MCF 10A (cell line): ENCODE results near the gene CD248. TPM values are rescaled to one million over a fixed set of nuclear protein-coding genes. Genes with fewer than 3 reads are reported as not detected.

ENCODE experiments used
- BruUV-seq: library from RNA; stranded (reverse); fragments of 400-500 nt; replicated peaks from 2 replicates; lab custom pipeline; 2021; lab: Mats Ljungman, UMichigan
- CTCF ChIA-PET: fragments of 300-600 bp; sonication (Branson Sonifier 250); formaldehyde crosslinking; extraction: SDS; loops from one replicate; lab custom pipeline; 2021; ENCODE audit warnings: antibody characterized with exemption, inconsistent platforms; lab: Yijun Ruan, JAX
- POLR2A ChIA-PET: fragments of 300-600, 350-650 bp; sonication (Branson Sonifier 250); formaldehyde crosslinking; extraction: SDS; loops from one replicate; lab custom pipeline; 2020; ENCODE audit warnings: antibody characterized with exemption, inconsistent platforms; lab: Yijun Ruan, JAX
- DNase-seq: peaks from one replicate; pipeline ENCODE4 v3.0.0-alpha.2; 2018; ENCODE audit not compliant: unreplicated experiment
- H3K27ac Mint-ChIP-seq: one replicate; pipeline ENCODE4 v1.8.0; 2022; ENCODE audit warnings: mild to moderate bottlenecking, low read depth, mixed read lengths; ENCODE audit not compliant: unreplicated experiment
- H3K27me3 Mint-ChIP-seq: one replicate; pipeline ENCODE4 v1.8.0; 2022; ENCODE audit warnings: mixed read lengths; ENCODE audit not compliant: insufficient read depth, unreplicated experiment
- H3K36me3 Mint-ChIP-seq: one replicate; pipeline ENCODE4 v1.8.0; 2022; ENCODE audit warnings: mild to moderate bottlenecking, moderate library complexity, mixed read lengths; ENCODE audit not compliant: insufficient read depth, unreplicated experiment
- H3K4me1 Mint-ChIP-seq: one replicate; pipeline ENCODE4 v1.8.0; 2022; ENCODE audit warnings: mixed read lengths; ENCODE audit not compliant: insufficient read depth, unreplicated experiment
- H3K4me3 Mint-ChIP-seq: one replicate; pipeline ENCODE4 v1.8.0; 2022; ENCODE audit warnings: mild to moderate bottlenecking, moderate library complexity, mixed read lengths; ENCODE audit not compliant: unreplicated experiment
- H3K9me3 Mint-ChIP-seq: one replicate; pipeline ENCODE4 v1.8.0; 2022; ENCODE audit warnings: mixed read lengths; ENCODE audit not compliant: unreplicated experiment
- intact Hi-C: fragments of 100-400 bp; cut with micrococcal nuclease; formaldehyde crosslinking; loops from 2 replicates; pipeline ENCODE4 v1.14.1; 2022
- total RNA-seq: library from RNA; stranded (reverse); gene quantifications from 2 replicates; pipeline ENCODE4 v1.2.3, GENCODE V29; 2022
- TF ChIP-seq, protein P1 (sequence below): fragments of 200-600 bp; IDR thresholded peaks from one replicate; pipeline ENCODE4 v1.8.0; 2022; ENCODE audit warnings: antibody characterized with exemption, mild to moderate bottlenecking; ENCODE audit not compliant: unreplicated experiment

CD248 gene
- total RNA-seq, 1 experiment from 2014 or later: not detected

DNA sequence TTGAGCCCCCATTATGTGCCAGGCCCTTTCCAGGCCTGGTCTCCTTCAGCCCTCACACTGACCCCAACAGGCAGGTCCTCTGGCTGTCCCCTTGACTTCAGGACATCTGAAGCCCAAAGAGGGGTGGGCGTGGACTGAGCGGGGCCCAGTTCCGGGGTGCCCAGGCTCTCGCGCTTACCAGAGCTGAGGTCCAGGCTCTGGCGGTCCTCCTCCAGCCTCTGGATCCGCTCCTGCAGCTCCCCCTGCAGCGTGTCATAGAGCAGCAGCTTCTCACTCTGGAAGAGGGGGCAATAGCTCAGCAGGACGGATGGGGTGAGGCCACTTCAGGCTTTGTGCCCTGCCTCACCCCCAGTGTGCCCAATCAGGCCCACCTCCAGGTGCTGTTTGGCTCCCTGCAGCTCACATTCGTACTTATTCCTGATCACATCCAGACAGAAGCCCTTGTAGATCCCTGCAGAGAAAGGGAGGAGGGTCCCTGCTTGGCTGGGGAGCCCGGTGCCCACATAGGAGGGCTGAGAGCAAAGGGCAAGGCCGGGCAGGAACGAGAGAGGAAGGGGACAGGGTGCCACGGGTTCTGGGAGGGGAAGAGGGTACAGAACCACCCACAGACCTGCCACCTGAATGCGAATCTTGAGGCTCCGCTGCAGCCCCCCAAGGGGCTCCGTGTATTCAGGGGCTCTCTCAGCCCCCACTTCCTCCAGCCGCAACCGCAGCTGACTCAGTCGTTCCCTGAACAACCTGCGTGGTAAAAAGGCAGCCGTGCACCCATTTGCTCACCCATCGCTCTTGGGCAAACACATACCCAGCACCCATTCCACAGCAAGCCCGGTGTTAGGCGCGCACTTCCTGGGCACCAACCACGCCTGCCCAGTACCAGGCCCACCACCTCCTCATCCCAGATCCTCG is 24.0 kb upstream of the CD248 start:
- intact Hi-C loops: no loop called here
- no peak for DNase-seq
- CTCF ChIA-PET: interaction anchor here (0.6 to 2.3 kb wide), 4 partner anchors 15 to 58 kb away, joined by 3 to 7 read pairs (median 3); no protein-coding TSS in a partner anchor
- POLR2A ChIA-PET: no interaction called here
- H3K27me3 Mint-ChIP-seq: no peaks in the 10 kb centered on the region
- peaks cover 51% of the 10 kb centered on the region for H3K4me1 Mint-ChIP-seq
- H3K9me3 Mint-ChIP-seq: no peaks in the 10 kb centered on the region
- BruUV-seq: no TSS peak
- H3K36me3 Mint-ChIP-seq: peaks cover 49% of the 10 kb centered on the region
- TF ChIP-seq, protein P1, sequence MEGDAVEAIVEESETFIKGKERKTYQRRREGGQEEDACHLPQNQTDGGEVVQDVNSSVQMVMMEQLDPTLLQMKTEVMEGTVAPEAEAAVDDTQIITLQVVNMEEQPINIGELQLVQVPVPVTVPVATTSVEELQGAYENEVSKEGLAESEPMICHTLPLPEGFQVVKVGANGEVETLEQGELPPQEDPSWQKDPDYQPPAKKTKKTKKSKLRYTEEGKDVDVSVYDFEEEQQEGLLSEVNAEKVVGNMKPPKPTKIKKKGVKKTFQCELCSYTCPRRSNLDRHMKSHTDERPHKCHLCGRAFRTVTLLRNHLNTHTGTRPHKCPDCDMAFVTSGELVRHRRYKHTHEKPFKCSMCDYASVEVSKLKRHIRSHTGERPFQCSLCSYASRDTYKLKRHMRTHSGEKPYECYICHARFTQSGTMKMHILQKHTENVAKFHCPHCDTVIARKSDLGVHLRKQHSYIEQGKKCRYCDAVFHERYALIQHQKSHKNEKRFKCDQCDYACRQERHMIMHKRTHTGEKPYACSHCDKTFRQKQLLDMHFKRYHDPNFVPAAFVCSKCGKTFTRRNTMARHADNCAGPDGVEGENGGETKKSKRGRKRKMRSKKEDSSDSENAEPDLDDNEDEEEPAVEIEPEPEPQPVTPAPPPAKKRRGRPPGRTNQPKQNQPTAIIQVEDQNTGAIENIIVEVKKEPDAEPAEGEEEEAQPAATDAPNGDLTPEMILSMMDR: no peak
- peak overlapping the region; percentile 57 for H3K27ac Mint-ChIP-seq
- H3K4me3 Mint-ChIP-seq: no peak overlapping the region

DNA sequence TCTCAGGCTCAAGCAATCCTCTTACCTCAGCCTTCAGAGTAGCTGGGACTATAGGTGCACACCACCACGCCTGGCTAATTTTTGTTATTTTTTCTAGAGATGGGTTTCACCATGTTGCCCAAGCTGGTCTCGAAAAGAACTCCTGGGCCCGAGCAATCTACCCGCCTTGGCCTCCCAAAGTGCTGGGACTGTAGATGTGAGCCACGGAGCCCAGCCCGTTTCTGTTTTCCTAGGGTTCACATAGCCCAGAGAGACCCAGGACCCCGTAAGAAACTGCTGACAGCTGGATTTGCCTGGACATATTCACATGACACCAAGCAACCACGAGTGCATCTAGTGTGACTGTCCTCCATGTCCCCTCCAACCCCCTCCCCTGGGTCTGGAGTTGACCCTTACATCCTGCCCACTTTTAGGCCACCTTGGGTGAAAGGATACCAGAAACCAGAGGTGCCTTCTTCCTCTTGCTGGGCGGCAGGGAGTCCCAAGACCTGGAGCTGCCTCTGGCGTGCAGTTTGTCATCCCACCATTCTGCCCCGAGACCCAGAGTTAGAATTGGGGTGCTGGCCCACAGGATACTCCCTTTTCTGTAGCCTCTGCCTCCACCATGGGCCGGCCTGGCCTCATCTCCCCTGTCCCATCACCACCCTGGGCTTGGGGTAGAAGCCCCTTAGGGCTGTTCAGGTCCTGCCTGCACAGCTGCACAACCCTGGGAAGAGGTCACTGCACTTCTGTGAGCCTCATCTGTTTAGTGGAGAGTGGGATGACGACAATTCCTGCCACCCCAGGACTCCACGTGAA is 23.0 kb upstream of the CD248 start:
- Mint-ChIP-seq H3K27ac (peak overlapping the region; percentile 57), H3K9me3 (no peaks in the 10 kb centered on the region), H3K4me3 (no peak overlapping the region), H3K27me3 (no peaks in the 10 kb centered on the region), H3K36me3 (peaks cover 49% of the 10 kb centered on the region), H3K4me1 (peaks cover 48% of the 10 kb centered on the region)
- BruUV-seq: no TSS peak
- CTCF ChIA-PET: interaction anchor here (0.6 to 2.3 kb wide), 4 partner anchors 14 to 126 kb away, joined by 3 to 7 read pairs (median 3); no protein-coding TSS in a partner anchor
- TF ChIP-seq, protein P1: no peak
- no peak for DNase-seq
- intact Hi-C loops: no loop called here
- POLR2A ChIA-PET: interaction anchor here (0.6 to 1.7 kb wide), 10 partner anchors 8 to 716 kb away, joined by 3 to 8 read pairs (median 4); partner anchors contain the start of gene B4GAT1

DNA sequence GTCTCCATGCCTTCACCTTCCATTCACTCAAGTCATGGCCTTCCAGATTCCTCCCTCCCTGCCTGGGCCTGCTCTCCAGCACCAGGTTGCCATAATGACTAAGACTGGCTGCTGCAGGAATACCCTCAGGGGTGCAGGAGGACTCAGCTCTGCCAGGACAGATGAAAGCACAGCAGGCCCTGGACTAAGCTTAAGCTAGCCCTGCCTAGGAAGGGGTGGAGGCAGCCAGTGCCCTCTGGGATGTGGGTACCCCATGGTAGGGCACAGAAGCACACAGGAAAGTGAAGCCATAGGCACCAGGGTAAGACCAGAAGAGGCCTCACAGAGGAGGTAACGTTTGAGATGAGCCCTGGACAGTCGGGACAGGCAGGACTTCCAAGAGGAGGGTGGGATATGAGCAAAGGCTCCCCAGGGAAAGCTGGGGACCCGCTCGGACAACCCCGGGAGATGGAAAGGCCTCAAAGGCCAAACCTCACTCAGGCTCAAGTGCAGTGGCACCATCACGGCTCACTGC is 22.4 kb upstream of the CD248 start:
- peak; percentile 94 for DNase-seq
- BruUV-seq: no TSS peak
- peak overlapping the region; percentile 8 for H3K27ac Mint-ChIP-seq

More for the DNA sequence above, 22.4 kb upstream of the CD248 start:
- H3K27me3 Mint-ChIP-seq: no peaks in the 10 kb centered on the region
- H3K36me3 Mint-ChIP-seq: peaks cover 52% of the 10 kb centered on the region
- TF ChIP-seq, protein P1: no peak
- intact Hi-C loops: no loop called here
- H3K4me1 Mint-ChIP-seq: peaks cover 46% of the 10 kb centered on the region
- CTCF ChIA-PET: interaction anchor here (0.7 to 2.3 kb wide), 3 partner anchors 27 to 126 kb away, joined by 3 to 7 read pairs (median 7); no protein-coding TSS in a partner anchor
- POLR2A ChIA-PET: interaction anchor here (0.6 to 1.8 kb wide), 13 partner anchors 8 to 717 kb away, joined by 3 to 14 read pairs (median 4); partner anchors contain the start of genes B4GAT1 and YIF1A
- no peaks in the 10 kb centered on the region for H3K9me3 Mint-ChIP-seq
- H3K4me3 Mint-ChIP-seq: peak overlapping the region; percentile 47
